Occipital lobe (tissue), 2 donors: ENCODE measurements around the gene CAMK1D. TPM values are rescaled to one million over a fixed set of nuclear protein-coding genes. Genes with fewer than 3 reads are reported as not detected.
"Not testable (repeated sequence)": the region's sequence is repeated elsewhere in the genome, so short reads cannot be mapped to it uniquely, and the experiment has no call there.

Experiments
- DNase-seq: peaks from one replicate; lab custom pipeline; 2025; lab: John Stamatoyannopoulos, UW
- total RNA-seq: library from RNA; depleted of rRNA; stranded (reverse); fragments of >200 nt; gene quantifications from one replicate; pipeline ENCODE4 v1.2.3, GENCODE V29; 2014

Gene CAMK1D
- total RNA-seq, 1 donor from 2014 or later, result 18.9 TPM

GRCh38 chr10:12340371-12340770, 9.0 kb upstream of the CAMK1D start:
- no peak for DNase-seq

- no peak for DNase-seq
Measured at GRCh38 chr10:12340937-12341336, 8.4 kb upstream of the CAMK1D start.

GRCh38 chr10:12341526-12341925, 7.8 kb upstream of the CAMK1D start:
- no peak for DNase-seq

- no peak for DNase-seq
Measured at GRCh38 chr10:12344375-12345110, 4.8 kb upstream of the CAMK1D start.

- DNase-seq, result no peak
Measured at GRCh38 chr10:12346707-12347106, 2.6 kb upstream of the CAMK1D start.

- DNase-seq, result no peak
Measured at GRCh38 chr10:12348294-12348869, 965 bp upstream of the CAMK1D start.

- DNase-seq, result no peak
Measured at GRCh38 chr10:12349629-12350166, 351 bp downstream of the CAMK1D start.

GRCh38 chr10:12350167-12350872, 973 bp downstream of the CAMK1D start:
- no peak for DNase-seq

GRCh38 chr10:12350925-12351324, 1.6 kb downstream of the CAMK1D start:
- no peak for DNase-seq

GRCh38 chr10:12351447-12351846, 2.1 kb downstream of the CAMK1D start:
- DNase-seq, result no peak

GRCh38 chr10:12351889-12352288, 2.5 kb downstream of the CAMK1D start:
- DNase-seq, result no peak

GRCh38 chr10:12353399-12354242, 4.3 kb downstream of the CAMK1D start:
- DNase-seq, result no peak

GRCh38 chr10:12354696-12355095, 5.3 kb downstream of the CAMK1D start:
- DNase-seq, result not testable (repeated sequence)

GRCh38 chr10:12355384-12355783, 6.0 kb downstream of the CAMK1D start:
- no peak for DNase-seq

- no peak for DNase-seq
Measured at GRCh38 chr10:12357525-12358151, 8.3 kb downstream of the CAMK1D start.

GRCh38 chr10:12358863-12359564, 9.7 kb downstream of the CAMK1D start:
- no peak for DNase-seq

GRCh38 chr10:12360461-12360860, 11.1 kb downstream of the CAMK1D start:
- no peak for DNase-seq

- DNase-seq, result not testable (repeated sequence)
Measured at GRCh38 chr10:12361115-12361514, 11.8 kb downstream of the CAMK1D start.

GRCh38 chr10:12364559-12364958, 15.2 kb downstream of the CAMK1D start:
- DNase-seq, result no peak

GRCh38 chr10:12367272-12367671, 17.9 kb downstream of the CAMK1D start:
- no peak for DNase-seq
